K562 (cell line): Measurements from ENCODE around the gene INTS1. TPM values are rescaled to one million over a fixed set of nuclear protein-coding genes. Genes with fewer than 3 reads are reported as not detected.

Experiments used
- ARID4B ChIP-seq: sonication (generic); formaldehyde crosslinking; IDR thresholded peaks from 2 replicates; pipeline ENCODE4 v1.8.0; 2022; ENCODE audit warnings: mild to moderate bottlenecking, missing genetic modification reagents
- ATF6 ChIP-seq: sonication (generic); formaldehyde crosslinking; IDR thresholded peaks from 2 replicates; pipeline ENCODE4 v1.4.0; 2020; ENCODE audit warnings: mild to moderate bottlenecking, missing genetic modification reagents
- CHD7 ChIP-seq: fragments of 200-600 bp; sonication (generic); IDR thresholded peaks from one replicate; pipeline ENCODE4 v1.6.1; 2012; ENCODE audit warnings: mild to moderate bottlenecking, low read depth, low read length, inconsistent platforms
- EP400 ChIP-seq: fragments of 450-650 bp; IDR thresholded peaks from 2 replicates; pipeline ENCODE4 v1.6.1; 2017; ENCODE audit warnings: antibody characterized with exemption, mild to moderate bottlenecking, moderate library complexity
- PCBP2 ChIP-seq: fragments of 200-400 bp; formaldehyde crosslinking; IDR thresholded peaks from 2 replicates; pipeline ENCODE4 v1.6.1; 2018; ENCODE audit warnings: low read length, low read depth, mild to moderate bottlenecking, moderate library complexity; ENCODE audit not compliant: poor library complexity, severe bottlenecking
- POLR2AphosphoS5 ChIP-seq: IDR thresholded peaks from 2 replicates; pipeline ENCODE4 v1.6.1; 2011; ENCODE audit warnings: mild to moderate bottlenecking, low read depth, low read length, moderate library complexity; ENCODE audit not compliant: control insufficient read depth, insufficient read depth
- RFX7 ChIP-seq: fragments of 250-450 bp; sonication (Bioruptor Pico); IDR thresholded peaks from 2 replicates; pipeline ENCODE4 v1.5.1; 2021; ENCODE audit warnings: mild to moderate bottlenecking
- polyA plus RNA-seq, 8 experiments: library from polyadenylated mRNA; depleted of rRNA in 4 of 8; stranded (reverse) in 5 of 8; unstranded in 3 of 8; fragments of >200 nt; fragmentation: Nextera tagmentation in 2 of 8; fragmentation: Illumina TruSeq in 1 of 8; extraction: Ambion mirVana in 2 of 8; extraction: Trizol in 1 of 8; gene quantifications; 2 replicates each; pipeline versions ENCODE4 v1.2.1 to v1.2.3, GENCODE V29; 2011 to 2014; ENCODE audit warnings: inconsistent platforms in 1 of 8, missing spikeins in 1 of 8
- total RNA-seq, 7 experiments: library from RNA; depleted of rRNA in 6 of 7; stranded (reverse); fragments of >200 nt in 6 of 7; fragmentation: Illumina TruSeq in 2 of 7; extraction: Trizol in 2 of 7; gene quantifications; 2 replicates each; pipeline versions ENCODE4 v1.2.1 to v1.2.3, GENCODE V29; 2011 to 2021; ENCODE audit warnings: low replicate concordance in 1 of 7

INTS1 gene
- total and polyA plus RNA-seq, 9 of the 15 experiments (the other 6 are each of a cell fraction or from before 2014, with no cell fraction given), result 0.34 to 119 (median 18.5) TPM

GRCh38 chr7:1503816-1504775 lies at the start of gene INTS1 (continued):
- TF ChIP-seq ARID4B, result 0 out of 2 replicates have a peak, but pooled peaks have one; percentile 36
- peak; percentile 84 for TF ChIP-seq POLR2AphosphoS5
- no peak for TF ChIP-seq RFX7 (CRISPR knock-in tag)
- TF ChIP-seq EP400, result peak; percentile 85; the same call in 1 of the 2 replicates
- no peak for TF ChIP-seq CHD7
- TF ChIP-seq PCBP2, result no peak
- no peak for TF ChIP-seq ATF6 (CRISPR knock-in tag)
